Measurements from ENCODE around the gene FOXF2.

GRCh38 chr6:1368940-1369339, 20.4 kb upstream of the FOXF2 start:
- no peak for TF ChIP-seq CTCF (IDR thresholded peaks at IDR 0.05)
- TF ChIP-seq POLR2A (IDR thresholded peaks at IDR 0.05) = no peak

Data from esophagus squamous epithelium (tissue), 4 donors.